HG02970 (cell line): ENCODE measurements around the gene TRMT1.

Experiments
- ATAC-seq: cut with Tn5 transposase; IDR thresholded peaks from one replicate; pipeline ENCODE4 v1.9.1; 2021; ENCODE audit warnings: mild to moderate bottlenecking, moderate library complexity, moderate number of reproducible peaks; ENCODE audit not compliant: unreplicated experiment, low FRiP score

Gene TRMT1

DNA sequence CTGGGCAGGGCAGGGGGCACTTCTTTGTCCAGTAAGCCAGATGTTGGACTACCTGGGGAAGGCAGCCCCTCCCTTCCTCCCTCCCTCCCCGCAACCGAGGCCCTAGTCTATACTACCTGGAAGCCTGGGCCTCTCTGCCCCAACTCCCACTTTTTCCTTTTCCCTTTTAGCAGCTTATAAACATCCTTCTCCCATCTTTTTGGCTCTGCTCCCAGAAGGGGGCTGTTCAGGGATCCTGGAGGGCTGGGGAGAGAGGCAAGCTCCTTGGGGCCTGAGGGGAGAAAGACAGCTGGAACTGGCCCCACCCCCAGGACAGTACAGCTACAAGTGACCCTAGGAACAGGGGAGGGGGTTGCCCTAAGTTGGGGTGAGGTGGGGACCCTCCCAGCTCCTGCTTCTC, 58.8 kb downstream of the TRMT1 start:
- no peak for ATAC-seq

DNA sequence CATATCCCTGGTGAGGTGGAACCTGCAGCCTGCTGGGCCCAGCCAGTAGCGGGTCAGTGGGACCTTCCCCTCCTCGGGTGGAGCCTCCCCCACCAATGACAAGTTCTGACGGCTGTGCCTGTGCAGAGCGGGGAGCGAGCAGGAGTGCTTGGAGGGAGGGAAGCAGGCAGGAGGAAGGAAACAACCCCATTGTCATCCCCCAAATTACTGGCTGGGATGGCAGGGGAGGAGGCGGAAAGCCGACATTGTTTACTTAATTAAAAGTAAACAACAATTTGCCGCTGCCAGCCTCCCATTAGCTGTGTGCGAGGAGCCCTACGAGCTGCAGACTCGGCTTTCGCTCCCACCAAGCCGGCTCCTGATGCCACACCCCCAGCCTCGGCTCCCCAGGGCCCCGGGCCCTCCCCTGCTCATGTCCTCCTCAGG, 59.4 kb downstream of the TRMT1 start:
- no peak for ATAC-seq

DNA sequence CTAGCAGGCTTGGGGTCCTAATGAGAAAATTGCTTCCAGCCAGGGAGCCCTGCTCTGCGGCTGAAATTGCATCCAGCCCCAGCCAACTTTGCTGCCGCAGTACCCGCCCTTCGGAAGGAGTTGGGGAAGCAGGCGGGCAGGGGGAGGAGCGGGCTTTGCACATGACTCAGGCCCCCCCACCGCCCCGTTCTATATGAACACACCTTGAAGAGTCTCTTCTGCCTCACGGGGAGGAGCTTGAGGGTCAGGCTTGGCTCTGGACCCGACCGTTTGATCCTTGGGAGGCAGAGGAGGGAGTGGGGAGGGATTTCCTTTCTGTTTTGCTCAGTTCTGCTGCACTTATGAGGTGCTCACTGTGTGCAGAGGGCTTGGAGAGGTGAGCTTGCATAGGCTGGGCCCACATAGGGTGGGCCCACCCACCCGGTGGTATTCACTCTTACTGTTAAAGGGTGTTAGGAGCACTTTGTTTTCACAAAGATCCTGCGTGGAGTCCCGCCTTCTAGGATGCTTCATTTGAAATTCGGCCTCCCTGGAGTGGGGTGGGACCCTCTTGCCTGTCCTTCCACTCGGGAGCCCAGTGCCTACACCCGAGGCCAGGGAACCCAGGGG, 60.4 kb downstream of the TRMT1 start:
- no peak for ATAC-seq

DNA sequence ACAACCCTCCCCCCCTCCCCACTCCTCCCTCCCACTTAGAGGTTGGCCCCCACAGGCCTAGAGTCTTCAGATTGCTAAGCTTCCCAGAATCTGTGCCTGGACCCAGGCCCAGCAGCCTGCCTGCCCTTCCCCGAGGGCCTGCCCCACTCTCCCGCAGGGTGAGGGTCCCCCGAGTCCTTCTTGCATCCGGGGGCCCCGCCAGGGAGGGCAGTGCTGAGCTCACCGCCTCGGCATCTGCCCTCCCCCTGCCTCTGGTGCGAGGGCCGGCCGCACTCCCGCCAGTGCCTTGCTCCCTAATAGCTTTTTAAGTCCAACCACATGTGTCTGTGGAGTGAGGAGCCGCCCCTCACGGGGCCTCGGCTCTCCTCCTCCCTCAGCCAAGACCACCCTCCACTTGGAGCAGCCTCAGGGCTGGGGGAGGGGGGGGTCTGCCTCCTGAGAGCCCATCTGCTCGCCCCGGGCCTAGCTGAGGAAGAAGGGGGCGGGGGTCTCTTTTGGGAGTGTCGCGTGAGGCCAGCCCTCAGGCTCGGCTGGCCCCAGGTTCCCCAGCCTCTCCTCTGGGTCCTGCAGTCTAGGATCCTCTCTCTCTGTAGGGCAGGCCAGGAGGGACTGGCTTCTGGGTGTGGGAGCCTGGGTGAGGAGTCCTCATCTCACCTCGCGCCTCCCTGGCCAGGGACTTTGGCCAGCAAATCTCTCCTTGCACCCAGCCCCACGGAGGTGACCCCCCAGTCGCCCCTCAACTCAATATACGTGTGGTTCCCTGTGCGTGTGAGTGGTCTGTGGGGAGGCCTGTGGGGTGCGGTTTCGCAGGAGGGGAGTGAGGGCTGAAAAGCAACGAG, 61.1 kb downstream of the TRMT1 start:
- ATAC-seq, result no peak
